HepG2 (cell line): Measurements from ENCODE around the gene EPB41. TPM values are rescaled to one million over a fixed set of nuclear protein-coding genes. Genes with fewer than 3 reads are reported as not detected.
A peak's percentile ranks its signal among the peaks of the same experiment; 100 is the strongest.

ENCODE experiments used
- DNMT1 ChIP-seq: sonication (generic); formaldehyde crosslinking; IDR thresholded peaks from 2 replicates; pipeline ENCODE4 v1.5.1; 2020; ENCODE audit warnings: mild to moderate bottlenecking, missing genetic modification reagents
- FOXC1 ChIP-seq: sonication (generic); formaldehyde crosslinking; IDR thresholded peaks from 2 replicates; pipeline ENCODE4 v1.8.0; 2022; ENCODE audit warnings: mild to moderate bottlenecking, missing genetic modification reagents, borderline replicate concordance
- HNRNPUL1 ChIP-seq: fragments of 200-400 bp; formaldehyde crosslinking; IDR thresholded peaks from 2 replicates; pipeline ENCODE4 v1.6.1; 2017; ENCODE audit warnings: low read depth, mild to moderate bottlenecking, low read length, moderate library complexity
- KDM2A ChIP-seq: sonication (generic); formaldehyde crosslinking; IDR thresholded peaks from 2 replicates; pipeline ENCODE4 v1.4.0; 2020; ENCODE audit warnings: low read depth, missing genetic modification reagents, borderline replicate concordance
- KDM5A ChIP-seq: fragments of 200-600 bp; sonication (generic); IDR thresholded peaks from 2 replicates; pipeline ENCODE4 v1.7.0; 2018; ENCODE audit warnings: antibody characterized with exemption, mild to moderate bottlenecking, low read length, borderline replicate concordance
- RXRB ChIP-seq: IDR thresholded peaks from 2 replicates; pipeline ENCODE4 v1.6.1; 2016; ENCODE audit warnings: borderline replicate concordance, missing genetic modification reagents, missing compliant biosample characterization
- TGIF2 ChIP-seq: IDR thresholded peaks from 2 replicates; pipeline ENCODE4 v1.6.1; 2016; ENCODE audit warnings: control low read depth, missing compliant biosample characterization
- ZKSCAN5 ChIP-seq: sonication (generic); formaldehyde crosslinking; IDR thresholded peaks from 2 replicates; pipeline ENCODE4 v1.5.1; 2020; ENCODE audit warnings: mild to moderate bottlenecking, missing genetic modification reagents
- ZNF572 ChIP-seq: sonication (generic); formaldehyde crosslinking; IDR thresholded peaks from 2 replicates; pipeline ENCODE4 v1.5.1; 2020; ENCODE audit warnings: mild to moderate bottlenecking, missing genetic modification reagents
- polyA plus RNA-seq, 8 experiments: library from polyadenylated mRNA; depleted of rRNA in 3 of 8; stranded (reverse) in 7 of 8; unstranded in 1 of 8; fragments of >200 nt; fragmentation: Illumina TruSeq in 4 of 8; extraction: Trizol in 4 of 8; gene quantifications; 2 replicates each; pipeline versions ENCODE4 v1.2.1 to v1.2.3, GENCODE V29; 2011 to 2016; ENCODE audit warnings: low read depth in 4 of 8, missing spikeins in 1 of 8, mixed read lengths in 1 of 8; ENCODE audit not compliant: insufficient read depth in 1 of 8
- total RNA-seq, 5 experiments: library from RNA; depleted of rRNA; stranded (reverse); fragments of >200 nt; fragmentation: Illumina TruSeq; extraction: Trizol; gene quantifications; 2 replicates each; pipeline ENCODE4 v1.2.3, GENCODE V29; 2016; ENCODE audit warnings: low read depth in 1 of 5
- TF ChIP-seq, protein P1 (sequence below): sonication (generic); formaldehyde crosslinking; IDR thresholded peaks from 2 replicates; pipeline ENCODE4 v1.4.0; 2020; ENCODE audit warnings: missing genetic modification reagents
- TF ChIP-seq, protein P2 (sequence below): IDR thresholded peaks from 2 replicates; pipeline ENCODE4 v1.6.1; 2016; ENCODE audit warnings: mild to moderate bottlenecking
- TF ChIP-seq, protein P3 (sequence below): sonication (generic); formaldehyde crosslinking; IDR thresholded peaks from 2 replicates; pipeline ENCODE4 v1.4.0; 2020; ENCODE audit warnings: mild to moderate bottlenecking, missing genetic modification reagents
- TF ChIP-seq, protein P4 (sequence below): IDR thresholded peaks from 2 replicates; pipeline ENCODE4 v1.6.1; 2016; ENCODE audit warnings: low read depth, missing genetic modification reagents, missing compliant biosample characterization

The EPB41 gene
- total and polyA plus RNA-seq, 2 of the 13 experiments (the other 11 are each of a cell fraction or from before 2014, with no cell fraction given) = 34.5 to 46.7 TPM

DNA sequence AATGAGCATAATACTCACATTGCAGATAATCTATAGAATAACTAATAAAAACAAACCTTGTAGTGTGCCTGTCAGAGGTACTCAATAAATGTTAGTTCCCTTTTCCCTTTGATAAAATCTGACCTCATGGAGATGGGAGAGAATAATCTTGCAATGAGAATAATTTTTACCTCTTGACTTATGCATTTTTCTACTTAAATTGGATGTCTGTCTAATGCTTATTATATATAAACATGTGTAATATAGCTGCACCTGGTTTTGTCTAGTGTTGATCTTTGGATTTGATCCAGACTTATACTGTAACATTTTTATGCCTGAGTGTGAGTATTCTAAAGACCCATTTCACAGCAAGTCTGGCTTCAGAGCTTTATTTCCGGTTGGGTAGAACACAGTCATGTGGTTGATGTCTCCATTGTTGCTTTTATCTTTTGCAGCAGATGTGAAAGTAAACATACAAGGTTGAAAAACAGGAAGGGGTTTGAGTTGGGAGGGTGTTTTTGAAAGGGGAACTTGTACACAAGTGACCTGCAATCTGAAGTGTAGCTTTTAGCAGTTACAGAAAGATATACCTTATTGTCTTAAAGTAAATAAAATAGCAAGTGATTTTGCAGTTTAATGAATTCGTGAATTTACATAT lies 12.4 kb downstream of the EPB41 start (continued):
- TF ChIP-seq, protein P1, sequence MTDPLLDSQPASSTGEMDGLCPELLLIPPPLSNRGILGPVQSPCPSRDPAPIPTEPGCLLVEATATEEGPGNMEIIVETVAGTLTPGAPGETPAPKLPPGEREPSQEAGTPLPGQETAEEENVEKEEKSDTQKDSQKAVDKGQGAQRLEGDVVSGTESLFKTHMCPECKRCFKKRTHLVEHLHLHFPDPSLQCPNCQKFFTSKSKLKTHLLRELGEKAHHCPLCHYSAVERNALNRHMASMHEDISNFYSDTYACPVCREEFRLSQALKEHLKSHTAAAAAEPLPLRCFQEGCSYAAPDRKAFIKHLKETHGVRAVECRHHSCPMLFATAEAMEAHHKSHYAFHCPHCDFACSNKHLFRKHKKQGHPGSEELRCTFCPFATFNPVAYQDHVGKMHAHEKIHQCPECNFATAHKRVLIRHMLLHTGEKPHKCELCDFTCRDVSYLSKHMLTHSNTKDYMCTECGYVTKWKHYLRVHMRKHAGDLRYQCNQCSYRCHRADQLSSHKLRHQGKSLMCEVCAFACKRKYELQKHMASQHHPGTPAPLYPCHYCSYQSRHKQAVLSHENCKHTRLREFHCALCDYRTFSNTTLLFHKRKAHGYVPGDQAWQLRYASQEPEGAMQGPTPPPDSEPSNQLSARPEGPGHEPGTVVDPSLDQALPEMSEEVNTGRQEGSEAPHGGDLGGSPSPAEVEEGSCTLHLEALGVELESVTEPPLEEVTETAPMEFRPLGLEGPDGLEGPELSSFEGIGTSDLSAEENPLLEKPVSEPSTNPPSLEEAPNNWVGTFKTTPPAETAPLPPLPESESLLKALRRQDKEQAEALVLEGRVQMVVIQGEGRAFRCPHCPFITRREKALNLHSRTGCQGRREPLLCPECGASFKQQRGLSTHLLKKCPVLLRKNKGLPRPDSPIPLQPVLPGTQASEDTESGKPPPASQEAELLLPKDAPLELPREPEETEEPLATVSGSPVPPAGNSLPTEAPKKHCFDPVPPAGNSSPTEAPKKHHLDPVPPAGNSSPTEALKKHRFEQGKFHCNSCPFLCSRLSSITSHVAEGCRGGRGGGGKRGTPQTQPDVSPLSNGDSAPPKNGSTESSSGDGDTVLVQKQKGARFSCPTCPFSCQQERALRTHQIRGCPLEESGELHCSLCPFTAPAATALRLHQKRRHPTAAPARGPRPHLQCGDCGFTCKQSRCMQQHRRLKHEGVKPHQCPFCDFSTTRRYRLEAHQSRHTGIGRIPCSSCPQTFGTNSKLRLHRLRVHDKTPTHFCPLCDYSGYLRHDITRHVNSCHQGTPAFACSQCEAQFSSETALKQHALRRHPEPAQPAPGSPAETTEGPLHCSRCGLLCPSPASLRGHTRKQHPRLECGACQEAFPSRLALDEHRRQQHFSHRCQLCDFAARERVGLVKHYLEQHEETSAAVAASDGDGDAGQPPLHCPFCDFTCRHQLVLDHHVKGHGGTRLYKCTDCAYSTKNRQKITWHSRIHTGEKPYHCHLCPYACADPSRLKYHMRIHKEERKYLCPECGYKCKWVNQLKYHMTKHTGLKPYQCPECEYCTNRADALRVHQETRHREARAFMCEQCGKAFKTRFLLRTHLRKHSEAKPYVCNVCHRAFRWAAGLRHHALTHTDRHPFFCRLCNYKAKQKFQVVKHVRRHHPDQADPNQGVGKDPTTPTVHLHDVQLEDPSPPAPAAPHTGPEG (CRISPR knock-in tag) = no peak
- TF ChIP-seq ZKSCAN5 (CRISPR knock-in tag) (no peak), KDM5A (no peak), DNMT1 (CRISPR knock-in tag) (no peak), ZNF572 (CRISPR knock-in tag) (no peak), RXRB (CRISPR knock-in tag) (peak; percentile 65; the same call in 1 of the 2 replicates), FOXC1 (CRISPR knock-in tag) (no peak), KDM2A (no peak), HNRNPUL1 (no peak), TGIF2 (CRISPR knock-in tag) (no peak)
- TF ChIP-seq, protein P2, sequence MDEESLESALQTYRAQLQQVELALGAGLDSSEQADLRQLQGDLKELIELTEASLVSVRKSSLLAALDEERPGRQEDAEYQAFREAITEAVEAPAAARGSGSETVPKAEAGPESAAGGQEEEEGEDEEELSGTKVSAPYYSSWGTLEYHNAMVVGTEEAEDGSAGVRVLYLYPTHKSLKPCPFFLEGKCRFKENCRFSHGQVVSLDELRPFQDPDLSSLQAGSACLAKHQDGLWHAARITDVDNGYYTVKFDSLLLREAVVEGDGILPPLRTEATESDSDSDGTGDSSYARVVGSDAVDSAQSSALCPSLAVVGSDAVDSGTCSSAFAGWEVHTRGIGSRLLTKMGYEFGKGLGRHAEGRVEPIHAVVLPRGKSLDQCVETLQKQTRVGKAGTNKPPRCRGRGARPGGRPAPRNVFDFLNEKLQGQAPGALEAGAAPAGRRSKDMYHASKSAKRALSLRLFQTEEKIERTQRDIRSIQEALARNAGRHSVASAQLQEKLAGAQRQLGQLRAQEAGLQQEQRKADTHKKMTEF (CRISPR knock-in tag) = no peak; the same call in 1 of the 2 replicates
- TF ChIP-seq, protein P3, sequence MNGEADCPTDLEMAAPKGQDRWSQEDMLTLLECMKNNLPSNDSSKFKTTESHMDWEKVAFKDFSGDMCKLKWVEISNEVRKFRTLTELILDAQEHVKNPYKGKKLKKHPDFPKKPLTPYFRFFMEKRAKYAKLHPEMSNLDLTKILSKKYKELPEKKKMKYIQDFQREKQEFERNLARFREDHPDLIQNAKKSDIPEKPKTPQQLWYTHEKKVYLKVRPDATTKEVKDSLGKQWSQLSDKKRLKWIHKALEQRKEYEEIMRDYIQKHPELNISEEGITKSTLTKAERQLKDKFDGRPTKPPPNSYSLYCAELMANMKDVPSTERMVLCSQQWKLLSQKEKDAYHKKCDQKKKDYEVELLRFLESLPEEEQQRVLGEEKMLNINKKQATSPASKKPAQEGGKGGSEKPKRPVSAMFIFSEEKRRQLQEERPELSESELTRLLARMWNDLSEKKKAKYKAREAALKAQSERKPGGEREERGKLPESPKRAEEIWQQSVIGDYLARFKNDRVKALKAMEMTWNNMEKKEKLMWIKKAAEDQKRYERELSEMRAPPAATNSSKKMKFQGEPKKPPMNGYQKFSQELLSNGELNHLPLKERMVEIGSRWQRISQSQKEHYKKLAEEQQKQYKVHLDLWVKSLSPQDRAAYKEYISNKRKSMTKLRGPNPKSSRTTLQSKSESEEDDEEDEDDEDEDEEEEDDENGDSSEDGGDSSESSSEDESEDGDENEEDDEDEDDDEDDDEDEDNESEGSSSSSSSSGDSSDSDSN = no peak
- TF ChIP-seq, protein P4, sequence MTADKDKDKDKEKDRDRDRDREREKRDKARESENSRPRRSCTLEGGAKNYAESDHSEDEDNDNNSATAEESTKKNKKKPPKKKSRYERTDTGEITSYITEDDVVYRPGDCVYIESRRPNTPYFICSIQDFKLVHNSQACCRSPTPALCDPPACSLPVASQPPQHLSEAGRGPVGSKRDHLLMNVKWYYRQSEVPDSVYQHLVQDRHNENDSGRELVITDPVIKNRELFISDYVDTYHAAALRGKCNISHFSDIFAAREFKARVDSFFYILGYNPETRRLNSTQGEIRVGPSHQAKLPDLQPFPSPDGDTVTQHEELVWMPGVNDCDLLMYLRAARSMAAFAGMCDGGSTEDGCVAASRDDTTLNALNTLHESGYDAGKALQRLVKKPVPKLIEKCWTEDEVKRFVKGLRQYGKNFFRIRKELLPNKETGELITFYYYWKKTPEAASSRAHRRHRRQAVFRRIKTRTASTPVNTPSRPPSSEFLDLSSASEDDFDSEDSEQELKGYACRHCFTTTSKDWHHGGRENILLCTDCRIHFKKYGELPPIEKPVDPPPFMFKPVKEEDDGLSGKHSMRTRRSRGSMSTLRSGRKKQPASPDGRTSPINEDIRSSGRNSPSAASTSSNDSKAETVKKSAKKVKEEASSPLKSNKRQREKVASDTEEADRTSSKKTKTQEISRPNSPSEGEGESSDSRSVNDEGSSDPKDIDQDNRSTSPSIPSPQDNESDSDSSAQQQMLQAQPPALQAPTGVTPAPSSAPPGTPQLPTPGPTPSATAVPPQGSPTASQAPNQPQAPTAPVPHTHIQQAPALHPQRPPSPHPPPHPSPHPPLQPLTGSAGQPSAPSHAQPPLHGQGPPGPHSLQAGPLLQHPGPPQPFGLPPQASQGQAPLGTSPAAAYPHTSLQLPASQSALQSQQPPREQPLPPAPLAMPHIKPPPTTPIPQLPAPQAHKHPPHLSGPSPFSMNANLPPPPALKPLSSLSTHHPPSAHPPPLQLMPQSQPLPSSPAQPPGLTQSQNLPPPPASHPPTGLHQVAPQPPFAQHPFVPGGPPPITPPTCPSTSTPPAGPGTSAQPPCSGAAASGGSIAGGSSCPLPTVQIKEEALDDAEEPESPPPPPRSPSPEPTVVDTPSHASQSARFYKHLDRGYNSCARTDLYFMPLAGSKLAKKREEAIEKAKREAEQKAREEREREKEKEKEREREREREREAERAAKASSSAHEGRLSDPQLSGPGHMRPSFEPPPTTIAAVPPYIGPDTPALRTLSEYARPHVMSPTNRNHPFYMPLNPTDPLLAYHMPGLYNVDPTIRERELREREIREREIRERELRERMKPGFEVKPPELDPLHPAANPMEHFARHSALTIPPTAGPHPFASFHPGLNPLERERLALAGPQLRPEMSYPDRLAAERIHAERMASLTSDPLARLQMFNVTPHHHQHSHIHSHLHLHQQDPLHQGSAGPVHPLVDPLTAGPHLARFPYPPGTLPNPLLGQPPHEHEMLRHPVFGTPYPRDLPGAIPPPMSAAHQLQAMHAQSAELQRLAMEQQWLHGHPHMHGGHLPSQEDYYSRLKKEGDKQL (CRISPR knock-in tag) = no peak
